Nephron (organoid): ENCODE measurements around the gene NDST1.

Experiments used
- H3K27ac Mint-ChIP-seq, 3 experiments: 2 replicates each; pipeline ENCODE4 v1.8.0; 2020; ENCODE audit warnings: mixed read lengths in 3 of 3, mild to moderate bottlenecking in 2 of 3, moderate library complexity in 1 of 3
- H3K27me3 Mint-ChIP-seq: 2 replicates; pipeline ENCODE4 v1.8.0; 2021; ENCODE audit warnings: low read depth, mild to moderate bottlenecking, moderate library complexity, mixed read lengths
- H3K36me3 Mint-ChIP-seq: 2 replicates; pipeline ENCODE4 v1.8.0; 2020; ENCODE audit warnings: low read depth, mixed read lengths
- H3K4me1 Mint-ChIP-seq: 2 replicates; pipeline ENCODE4 v1.8.0; 2020; ENCODE audit warnings: mixed read lengths
- H3K4me3 Mint-ChIP-seq, 3 experiments: 2 replicates each; pipeline ENCODE4 v1.8.0; 2020; ENCODE audit warnings: mild to moderate bottlenecking in 3 of 3, mixed read lengths in 3 of 3, moderate library complexity in 2 of 3
- H3K9me3 Mint-ChIP-seq: 2 replicates; pipeline ENCODE4 v1.8.0; 2020; ENCODE audit warnings: mixed read lengths
- TF ChIP-seq, protein P1 (sequence below), 3 experiments: fragments of 200-600 bp; sonication (generic); IDR thresholded peaks; one replicate each; pipeline ENCODE4 v1.5.0; 2021; ENCODE audit warnings: antibody characterized with exemption in 3 of 3; ENCODE audit not compliant: unreplicated experiment in 3 of 3

Gene NDST1

DNA sequence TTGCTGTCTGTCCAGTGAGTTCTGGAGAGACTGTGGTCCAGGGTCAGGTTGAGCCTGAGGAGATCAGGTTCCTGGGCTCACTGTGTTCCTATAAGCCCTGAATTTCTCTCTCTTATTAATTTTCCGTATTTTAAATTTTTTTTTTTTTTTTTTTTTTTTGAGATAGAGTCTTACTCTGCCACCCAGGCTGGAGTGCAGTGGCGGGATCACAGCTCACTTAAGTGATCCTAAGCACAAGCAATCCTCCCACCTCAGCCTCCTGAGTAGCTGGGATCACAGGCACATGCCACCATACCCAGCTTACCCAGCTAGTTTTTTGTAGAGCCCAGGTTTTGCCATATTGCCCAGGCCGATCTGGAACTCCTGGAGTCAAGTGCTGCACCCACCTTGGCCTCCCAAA is 22.5 kb downstream of the NDST1 start:
- no peak overlapping the region for H3K4me3 Mint-ChIP-seq
- H3K27ac Mint-ChIP-seq: no peak overlapping the region
- H3K36me3 Mint-ChIP-seq: peaks cover 50% of the 10 kb centered on the region
- H3K4me1 Mint-ChIP-seq: peaks cover 5% of the 10 kb centered on the region
- H3K9me3 Mint-ChIP-seq: no peaks in the 10 kb centered on the region
- TF ChIP-seq, protein P1, sequence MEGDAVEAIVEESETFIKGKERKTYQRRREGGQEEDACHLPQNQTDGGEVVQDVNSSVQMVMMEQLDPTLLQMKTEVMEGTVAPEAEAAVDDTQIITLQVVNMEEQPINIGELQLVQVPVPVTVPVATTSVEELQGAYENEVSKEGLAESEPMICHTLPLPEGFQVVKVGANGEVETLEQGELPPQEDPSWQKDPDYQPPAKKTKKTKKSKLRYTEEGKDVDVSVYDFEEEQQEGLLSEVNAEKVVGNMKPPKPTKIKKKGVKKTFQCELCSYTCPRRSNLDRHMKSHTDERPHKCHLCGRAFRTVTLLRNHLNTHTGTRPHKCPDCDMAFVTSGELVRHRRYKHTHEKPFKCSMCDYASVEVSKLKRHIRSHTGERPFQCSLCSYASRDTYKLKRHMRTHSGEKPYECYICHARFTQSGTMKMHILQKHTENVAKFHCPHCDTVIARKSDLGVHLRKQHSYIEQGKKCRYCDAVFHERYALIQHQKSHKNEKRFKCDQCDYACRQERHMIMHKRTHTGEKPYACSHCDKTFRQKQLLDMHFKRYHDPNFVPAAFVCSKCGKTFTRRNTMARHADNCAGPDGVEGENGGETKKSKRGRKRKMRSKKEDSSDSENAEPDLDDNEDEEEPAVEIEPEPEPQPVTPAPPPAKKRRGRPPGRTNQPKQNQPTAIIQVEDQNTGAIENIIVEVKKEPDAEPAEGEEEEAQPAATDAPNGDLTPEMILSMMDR (IDR thresholded peaks at IDR 0.05; ENCODE audit: unreplicated experiment in 3 of 3): no peak
- no peaks in the 10 kb centered on the region for H3K27me3 Mint-ChIP-seq

DNA sequence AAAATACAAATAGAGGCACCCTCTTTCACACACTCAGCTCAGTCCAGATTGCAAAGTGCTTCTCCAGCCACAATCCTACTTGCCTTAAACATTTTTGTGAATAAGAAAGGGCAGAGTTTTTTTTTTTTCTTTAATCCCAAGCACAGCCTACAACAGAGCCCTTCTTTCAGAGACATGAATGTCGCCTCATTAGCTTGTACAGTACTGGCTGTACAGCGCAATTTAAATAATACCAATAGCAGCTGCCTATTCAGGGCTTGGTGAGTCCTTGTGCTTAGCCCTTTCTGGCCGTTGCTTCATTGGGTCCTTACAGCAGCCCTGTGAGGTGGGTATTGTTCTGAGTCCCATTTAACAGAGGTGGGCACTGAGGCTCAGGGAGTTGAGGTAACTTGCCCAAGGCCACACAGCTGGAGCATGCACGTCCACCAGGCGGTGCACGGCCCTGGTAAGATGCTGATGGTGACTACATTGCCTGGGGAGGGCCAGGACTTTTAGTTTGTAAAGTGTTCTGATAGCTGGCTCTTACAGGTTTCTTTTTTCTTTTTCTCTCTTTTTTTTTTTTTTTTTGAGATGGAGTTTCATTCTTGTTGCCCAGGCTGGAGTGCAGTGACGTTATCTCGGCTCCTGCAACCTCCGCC is 23.1 kb downstream of the NDST1 start:
- Mint-ChIP-seq H3K36me3 (peaks cover 54% of the 10 kb centered on the region), H3K4me1 (peaks cover 2% of the 10 kb centered on the region), H3K27ac (no peak overlapping the region), H3K4me3 (no peak overlapping the region), H3K9me3 (no peaks in the 10 kb centered on the region), H3K27me3 (no peaks in the 10 kb centered on the region)
- TF ChIP-seq, protein P1 (IDR thresholded peaks at IDR 0.05; ENCODE audit: unreplicated experiment in 3 of 3): no peak

DNA sequence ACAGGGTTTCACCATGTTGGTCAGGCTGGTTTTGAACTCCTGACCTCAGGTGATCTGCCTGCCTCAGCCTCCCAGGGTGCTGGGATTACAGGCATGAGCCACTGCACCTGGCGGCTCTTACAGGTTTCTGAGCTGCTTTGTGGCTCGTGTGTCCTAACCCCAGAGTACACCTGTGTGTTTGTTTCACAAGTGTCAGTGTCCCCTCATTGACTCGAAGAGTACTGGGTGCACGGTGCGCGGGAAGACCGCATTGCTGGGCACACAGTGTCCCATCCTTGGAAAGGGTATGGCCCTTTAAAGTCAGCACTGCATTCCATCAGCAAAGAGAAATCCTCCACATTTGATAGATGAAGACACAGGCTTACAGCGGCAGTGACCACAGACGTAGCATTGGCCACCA is 23.8 kb downstream of the NDST1 start:
- Mint-ChIP-seq H3K36me3 (peaks cover 52% of the 10 kb centered on the region), H3K4me1 (no peaks in the 10 kb centered on the region), H3K4me3 (no peak overlapping the region), H3K9me3 (no peaks in the 10 kb centered on the region), H3K27ac (no peak overlapping the region), H3K27me3 (no peaks in the 10 kb centered on the region)
- TF ChIP-seq, protein P1 (IDR thresholded peaks at IDR 0.05; ENCODE audit: unreplicated experiment in 3 of 3): no peak

- Mint-ChIP-seq H3K27ac (no peak overlapping the region), H3K36me3 (peaks cover 54% of the 10 kb centered on the region), H3K27me3 (no peaks in the 10 kb centered on the region), H3K9me3 (no peaks in the 10 kb centered on the region), H3K4me3 (no peak overlapping the region), H3K4me1 (no peaks in the 10 kb centered on the region)
- TF ChIP-seq, protein P1 (IDR thresholded peaks at IDR 0.05; ENCODE audit: unreplicated experiment in 3 of 3): no peak
These were observed 24.2 kb downstream of the NDST1 start for GRCh38 chr5:150532151-150532550.

- H3K27ac Mint-ChIP-seq: no peak overlapping the region
- peaks cover 56% of the 10 kb centered on the region for H3K36me3 Mint-ChIP-seq
- H3K4me3 Mint-ChIP-seq: no peak overlapping the region
- H3K9me3 Mint-ChIP-seq: no peaks in the 10 kb centered on the region
- H3K4me1 Mint-ChIP-seq: no peaks in the 10 kb centered on the region
- TF ChIP-seq, protein P1 (IDR thresholded peaks at IDR 0.05; ENCODE audit: unreplicated experiment in 3 of 3): no peak
- H3K27me3 Mint-ChIP-seq: no peaks in the 10 kb centered on the region
These were observed 25.1 kb downstream of the NDST1 start for GRCh38 chr5:150532996-150533395.

DNA sequence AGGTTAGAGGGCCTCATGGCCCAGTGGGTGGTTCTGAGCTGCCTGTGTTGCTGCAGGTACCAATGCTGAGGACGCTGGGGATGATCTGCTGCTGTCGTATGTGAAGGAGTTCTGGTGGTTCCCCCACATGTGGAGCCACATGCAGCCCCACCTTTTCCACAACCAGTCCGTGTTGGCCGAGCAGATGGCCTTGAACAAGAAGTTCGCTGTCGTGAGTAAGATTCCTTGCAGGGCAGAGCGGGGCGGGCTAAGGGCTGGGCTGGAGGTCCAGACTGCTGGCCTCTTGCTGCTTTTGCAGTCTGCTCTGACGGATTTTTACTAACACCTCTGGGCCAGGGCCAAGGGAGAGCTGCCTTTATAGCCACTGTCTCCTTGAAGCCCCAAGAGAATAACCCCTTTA is 26.9 kb downstream of the NDST1 start:
- TF ChIP-seq, protein P1 (IDR thresholded peaks at IDR 0.05; ENCODE audit: unreplicated experiment in 3 of 3): no peak
- Mint-ChIP-seq H3K27me3 (no peaks in the 10 kb centered on the region), H3K36me3 (peaks cover 59% of the 10 kb centered on the region), H3K27ac (no peak overlapping the region), H3K9me3 (no peaks in the 10 kb centered on the region), H3K4me3 (no peak overlapping the region), H3K4me1 (no peaks in the 10 kb centered on the region)
